GM23338 (cell line): ENCODE results near the gene WDR27.

ENCODE experiments used
- CREB1 ChIP-seq: fragments of 250-450 bp; sonication (Bioruptor Pico); IDR thresholded peaks from 2 replicates; pipeline ENCODE4 v1.5.0; 2020; ENCODE audit warnings: low read depth, mild to moderate bottlenecking, moderate library complexity
- EZH2 ChIP-seq: fragments of 200-600 bp; sonication (generic); IDR thresholded peaks from one replicate; pipeline ENCODE4 v1.8.0; 2017; ENCODE audit warnings: antibody characterized with exemption, mild to moderate bottlenecking, low read depth; ENCODE audit not compliant: unreplicated experiment
- EZH2phosphoT487 ChIP-seq: fragments of 200-600 bp; sonication (generic); IDR thresholded peaks from one replicate; pipeline ENCODE4 v1.8.1; 2018; ENCODE audit warnings: antibody characterized with exemption; ENCODE audit not compliant: unreplicated experiment
- POLR2AphosphoS5 ChIP-seq: IDR thresholded peaks from 2 replicates; pipeline ENCODE4 v1.6.1; 2016; ENCODE audit warnings: antibody characterized with exemption, low read depth
- TF ChIP-seq, protein P1 (sequence below), 2 experiments: fragments of 200-600 bp in 1 of 2; sonication (generic) in 1 of 2; conservative IDR thresholded peaks; 2 replicates each; pipeline versions ENCODE4 v1.5.1 to v1.6.1; 2016 to 2017; ENCODE audit warnings: antibody characterized with exemption in 2 of 2, low read depth in 2 of 2, mild to moderate bottlenecking in 2 of 2, moderate library complexity in 1 of 2
- TF ChIP-seq, protein P2 (sequence below): fragments of 250-450 bp; sonication (Bioruptor Pico); IDR thresholded peaks from 2 replicates; pipeline ENCODE4 v1.5.0; 2020; ENCODE audit warnings: mild to moderate bottlenecking, moderate library complexity

DNA sequence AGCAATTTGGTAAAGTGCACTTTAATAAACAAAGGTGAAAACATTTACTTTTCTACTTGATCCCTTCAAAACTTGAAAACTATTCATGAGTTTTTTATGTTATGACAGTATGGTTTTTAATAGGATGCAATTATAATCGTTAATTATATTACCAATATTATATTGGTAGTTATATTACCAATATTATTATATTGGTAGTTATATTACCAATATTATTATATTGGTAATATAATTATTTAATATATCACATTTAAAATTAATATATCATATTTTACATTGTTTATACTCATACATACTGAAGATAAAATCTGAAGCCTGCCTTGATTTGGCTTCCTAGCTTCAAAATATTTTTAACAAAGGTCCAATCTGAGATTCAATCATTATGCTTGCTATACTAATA lies 262.1 kb downstream of the WDR27 start:
- TF ChIP-seq, protein P1, sequence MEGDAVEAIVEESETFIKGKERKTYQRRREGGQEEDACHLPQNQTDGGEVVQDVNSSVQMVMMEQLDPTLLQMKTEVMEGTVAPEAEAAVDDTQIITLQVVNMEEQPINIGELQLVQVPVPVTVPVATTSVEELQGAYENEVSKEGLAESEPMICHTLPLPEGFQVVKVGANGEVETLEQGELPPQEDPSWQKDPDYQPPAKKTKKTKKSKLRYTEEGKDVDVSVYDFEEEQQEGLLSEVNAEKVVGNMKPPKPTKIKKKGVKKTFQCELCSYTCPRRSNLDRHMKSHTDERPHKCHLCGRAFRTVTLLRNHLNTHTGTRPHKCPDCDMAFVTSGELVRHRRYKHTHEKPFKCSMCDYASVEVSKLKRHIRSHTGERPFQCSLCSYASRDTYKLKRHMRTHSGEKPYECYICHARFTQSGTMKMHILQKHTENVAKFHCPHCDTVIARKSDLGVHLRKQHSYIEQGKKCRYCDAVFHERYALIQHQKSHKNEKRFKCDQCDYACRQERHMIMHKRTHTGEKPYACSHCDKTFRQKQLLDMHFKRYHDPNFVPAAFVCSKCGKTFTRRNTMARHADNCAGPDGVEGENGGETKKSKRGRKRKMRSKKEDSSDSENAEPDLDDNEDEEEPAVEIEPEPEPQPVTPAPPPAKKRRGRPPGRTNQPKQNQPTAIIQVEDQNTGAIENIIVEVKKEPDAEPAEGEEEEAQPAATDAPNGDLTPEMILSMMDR (conservative IDR thresholded peaks at IDR 0.05; ENCODE audit: low read depth in 2 of 2), result no peak
- TF ChIP-seq POLR2AphosphoS5, result no peak
- TF ChIP-seq EZH2, result no peak
- no peak for TF ChIP-seq CREB1 (CRISPR knock-in tag)
- no peak for TF ChIP-seq EZH2phosphoT487
- TF ChIP-seq, protein P2, sequence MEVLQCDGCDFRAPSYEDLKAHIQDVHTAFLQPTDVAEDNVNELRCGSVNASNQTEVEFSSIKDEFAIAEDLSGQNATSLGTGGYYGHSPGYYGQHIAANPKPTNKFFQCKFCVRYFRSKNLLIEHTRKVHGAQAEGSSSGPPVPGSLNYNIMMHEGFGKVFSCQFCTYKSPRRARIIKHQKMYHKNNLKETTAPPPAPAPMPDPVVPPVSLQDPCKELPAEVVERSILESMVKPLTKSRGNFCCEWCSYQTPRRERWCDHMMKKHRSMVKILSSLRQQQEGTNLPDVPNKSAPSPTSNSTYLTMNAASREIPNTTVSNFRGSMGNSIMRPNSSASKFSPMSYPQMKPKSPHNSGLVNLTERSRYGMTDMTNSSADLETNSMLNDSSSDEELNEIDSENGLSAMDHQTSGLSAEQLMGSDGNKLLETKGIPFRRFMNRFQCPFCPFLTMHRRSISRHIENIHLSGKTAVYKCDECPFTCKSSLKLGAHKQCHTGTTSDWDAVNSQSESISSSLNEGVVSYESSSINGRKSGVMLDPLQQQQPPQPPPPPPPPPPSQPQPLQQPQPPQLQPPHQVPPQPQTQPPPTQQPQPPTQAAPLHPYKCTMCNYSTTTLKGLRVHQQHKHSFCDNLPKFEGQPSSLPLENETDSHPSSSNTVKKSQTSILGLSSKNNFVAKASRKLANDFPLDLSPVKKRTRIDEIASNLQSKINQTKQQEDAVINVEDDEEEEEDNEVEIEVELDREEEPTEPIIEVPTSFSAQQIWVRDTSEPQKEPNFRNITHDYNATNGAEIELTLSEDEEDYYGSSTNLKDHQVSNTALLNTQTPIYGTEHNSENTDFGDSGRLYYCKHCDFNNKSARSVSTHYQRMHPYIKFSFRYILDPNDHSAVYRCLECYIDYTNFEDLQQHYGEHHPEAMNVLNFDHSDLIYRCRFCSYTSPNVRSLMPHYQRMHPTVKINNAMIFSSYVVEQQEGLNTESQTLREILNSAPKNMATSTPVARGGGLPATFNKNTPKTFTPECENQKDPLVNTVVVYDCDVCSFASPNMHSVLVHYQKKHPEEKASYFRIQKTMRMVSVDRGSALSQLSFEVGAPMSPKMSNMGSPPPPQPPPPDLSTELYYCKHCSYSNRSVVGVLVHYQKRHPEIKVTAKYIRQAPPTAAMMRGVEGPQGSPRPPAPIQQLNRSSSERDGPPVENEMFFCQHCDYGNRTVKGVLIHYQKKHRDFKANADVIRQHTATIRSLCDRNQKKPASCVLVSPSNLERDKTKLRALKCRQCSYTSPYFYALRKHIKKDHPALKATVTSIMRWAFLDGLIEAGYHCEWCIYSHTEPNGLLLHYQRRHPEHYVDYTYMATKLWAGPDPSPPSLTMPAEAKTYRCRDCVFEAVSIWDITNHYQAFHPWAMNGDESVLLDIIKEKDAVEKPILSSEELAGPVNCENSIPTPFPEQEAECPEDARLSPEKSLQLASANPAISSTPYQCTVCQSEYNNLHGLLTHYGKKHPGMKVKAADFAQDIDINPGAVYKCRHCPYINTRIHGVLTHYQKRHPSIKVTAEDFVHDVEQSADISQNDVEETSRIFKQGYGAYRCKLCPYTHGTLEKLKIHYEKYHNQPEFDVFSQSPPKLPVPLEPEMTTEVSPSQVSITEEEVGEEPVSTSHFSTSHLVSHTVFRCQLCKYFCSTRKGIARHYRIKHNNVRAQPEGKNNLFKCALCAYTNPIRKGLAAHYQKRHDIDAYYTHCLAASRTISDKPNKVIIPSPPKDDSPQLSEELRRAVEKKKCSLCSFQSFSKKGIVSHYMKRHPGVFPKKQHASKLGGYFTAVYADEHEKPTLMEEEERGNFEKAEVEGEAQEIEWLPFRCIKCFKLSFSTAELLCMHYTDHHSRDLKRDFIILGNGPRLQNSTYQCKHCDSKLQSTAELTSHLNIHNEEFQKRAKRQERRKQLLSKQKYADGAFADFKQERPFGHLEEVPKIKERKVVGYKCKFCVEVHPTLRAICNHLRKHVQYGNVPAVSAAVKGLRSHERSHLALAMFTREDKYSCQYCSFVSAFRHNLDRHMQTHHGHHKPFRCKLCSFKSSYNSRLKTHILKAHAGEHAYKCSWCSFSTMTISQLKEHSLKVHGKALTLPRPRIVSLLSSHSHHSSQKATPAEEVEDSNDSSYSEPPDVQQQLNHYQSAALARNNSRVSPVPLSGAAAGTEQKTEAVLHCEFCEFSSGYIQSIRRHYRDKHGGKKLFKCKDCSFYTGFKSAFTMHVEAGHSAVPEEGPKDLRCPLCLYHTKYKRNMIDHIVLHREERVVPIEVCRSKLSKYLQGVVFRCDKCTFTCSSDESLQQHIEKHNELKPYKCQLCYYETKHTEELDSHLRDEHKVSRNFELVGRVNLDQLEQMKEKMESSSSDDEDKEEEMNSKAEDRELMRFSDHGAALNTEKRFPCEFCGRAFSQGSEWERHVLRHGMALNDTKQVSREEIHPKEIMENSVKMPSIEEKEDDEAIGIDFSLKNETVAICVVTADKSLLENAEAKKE, result no peak
